Stromal cell of bone marrow (primary cell): Measurements from ENCODE around the gene ARHGAP31.
"Not testable (repeated sequence)": the region's sequence is repeated elsewhere in the genome, so short reads cannot be mapped to it uniquely, and the experiment has no call there.

Experiments
- DNase-seq: peaks from one replicate; pipeline ENCODE4 v3.0.0-alpha.2; 2012; ENCODE audit warnings: low read depth

Gene ARHGAP31

DNA sequence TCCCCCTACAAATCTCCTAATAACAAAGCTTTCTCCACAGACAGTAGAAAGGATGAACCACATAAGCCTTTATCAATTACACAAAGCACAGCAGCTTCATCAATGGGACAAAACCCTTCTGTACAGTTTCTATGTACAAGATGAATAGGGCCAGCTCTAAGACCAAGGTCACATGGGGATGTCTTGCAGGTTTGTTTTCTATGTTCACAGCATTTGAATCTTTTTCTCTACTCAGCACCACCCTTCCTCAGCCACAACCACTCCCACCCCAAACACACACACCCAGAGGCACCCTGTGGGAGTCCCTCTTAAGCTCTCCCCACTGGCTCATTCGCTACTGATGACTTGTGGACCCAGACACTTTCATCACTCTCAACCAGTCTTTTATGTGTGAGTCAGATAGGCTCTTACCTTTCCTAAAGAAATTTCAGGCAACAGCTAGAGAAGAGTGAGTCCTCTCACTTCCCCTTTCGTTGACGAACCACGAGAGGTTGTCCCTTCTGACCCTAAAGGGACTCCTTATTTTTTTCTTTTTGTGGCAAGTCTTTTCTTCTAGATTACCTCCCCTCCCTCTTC is 57.9 kb downstream of the ARHGAP31 start:
- DNase-seq, result no peak

- DNase-seq, result peak; percentile 43
Measured at GRCh38 chr3:119352863-119353527, 58.8 kb downstream of the ARHGAP31 start.

GRCh38 chr3:119355608-119356007 is 61.4 kb downstream of the ARHGAP31 start:
- not testable (repeated sequence) for DNase-seq

- no peak for DNase-seq
Measured at GRCh38 chr3:119356646-119357045, 62.5 kb downstream of the ARHGAP31 start.

- no peak for DNase-seq
Measured at GRCh38 chr3:119357190-119357589, 63.0 kb downstream of the ARHGAP31 start.

- DNase-seq, result no peak
Measured at GRCh38 chr3:119359476-119360326, 65.5 kb downstream of the ARHGAP31 start.

DNA sequence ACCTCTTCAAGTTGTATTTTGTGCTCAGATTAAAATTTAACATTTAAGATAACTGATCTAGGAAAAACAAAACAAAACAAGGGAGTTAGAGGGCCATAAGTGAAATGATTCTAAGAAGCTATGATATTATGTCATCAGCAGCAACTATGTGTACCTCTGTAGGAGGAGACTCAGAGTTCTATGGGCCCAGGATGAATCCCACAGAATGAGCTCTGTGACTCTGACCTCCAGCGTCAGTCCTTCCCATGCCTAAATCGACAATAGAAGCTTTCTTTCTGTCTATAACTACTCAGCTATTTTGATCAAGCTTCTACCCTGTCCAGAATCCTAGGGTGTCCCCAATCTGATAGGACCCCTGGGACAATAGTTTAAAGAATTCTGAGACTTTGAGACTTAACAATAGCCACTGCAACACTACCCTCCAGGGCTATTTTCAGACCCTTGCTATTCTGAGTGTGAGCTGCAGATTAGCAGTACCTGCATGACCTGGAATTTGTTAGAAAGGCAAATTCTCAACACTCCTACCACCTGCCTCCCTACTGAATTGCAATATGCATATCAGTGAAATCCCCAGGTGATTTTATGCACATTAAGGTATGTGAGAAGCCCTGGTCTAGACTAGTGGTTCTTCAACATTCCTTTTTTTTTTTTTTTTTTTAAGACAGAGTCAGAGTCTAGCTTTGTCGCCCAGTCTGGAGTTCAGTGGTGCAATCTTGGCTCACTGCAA is 66.7 kb downstream of the ARHGAP31 start:
- no peak for DNase-seq

DNA sequence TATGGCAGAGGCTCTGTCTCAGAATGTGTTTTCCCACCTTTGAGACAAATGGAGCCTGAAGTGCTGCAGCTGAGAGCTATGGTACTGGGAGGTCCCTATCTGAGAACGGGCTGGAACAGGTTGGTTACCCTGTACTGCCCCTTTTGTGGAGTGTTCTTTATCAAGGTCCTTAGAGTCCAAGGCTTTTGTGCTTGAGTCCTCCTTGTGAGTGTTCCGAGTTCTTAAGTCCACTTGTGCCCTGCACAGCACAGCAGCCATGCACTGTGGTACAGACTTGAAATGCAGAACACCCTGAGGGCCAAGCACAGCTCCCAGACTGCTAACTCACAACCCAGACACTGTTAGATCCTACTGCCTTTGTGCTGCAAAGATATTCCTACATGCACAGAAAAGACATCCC is 67.8 kb downstream of the ARHGAP31 start:
- DNase-seq, result no peak

DNA sequence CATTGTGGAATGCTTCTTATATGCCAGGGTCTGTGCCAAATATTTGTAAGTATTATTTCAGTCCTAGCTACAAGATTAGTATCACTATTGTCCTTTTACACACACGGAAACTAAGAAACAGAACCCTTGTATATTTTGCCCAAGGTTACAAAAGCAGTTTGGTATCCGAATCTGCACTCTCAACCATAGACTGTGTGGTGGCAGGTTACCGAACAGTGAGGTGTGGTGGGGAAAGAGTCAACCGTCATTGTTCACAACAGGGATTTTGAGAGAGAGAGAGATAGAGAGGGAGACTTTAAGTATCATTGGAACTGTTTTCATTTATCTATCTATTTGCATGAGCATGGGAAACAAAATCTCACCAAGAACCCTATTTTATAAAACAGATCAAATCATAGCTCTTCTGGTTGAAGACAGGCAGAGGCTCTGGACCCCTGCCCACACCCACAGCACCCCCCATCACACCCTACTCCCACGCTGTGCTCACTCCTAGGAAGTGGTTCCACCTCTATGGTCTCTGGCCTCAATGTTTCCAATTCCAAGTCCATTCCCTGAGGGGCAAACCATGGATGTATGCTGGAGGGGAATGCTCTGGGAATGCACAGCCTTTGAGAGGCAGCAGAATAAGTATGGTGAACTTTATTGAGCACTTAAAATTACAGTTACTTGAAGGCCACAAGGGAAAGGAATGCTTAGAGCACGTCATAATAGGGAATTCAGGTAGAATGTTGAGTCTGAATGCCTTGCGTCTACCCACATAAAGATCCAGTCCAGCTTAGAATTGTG is 69.0 kb downstream of the ARHGAP31 start:
- DNase-seq, result no peak

GRCh38 chr3:119364401-119364800 is 70.2 kb downstream of the ARHGAP31 start:
- no peak for DNase-seq

GRCh38 chr3:119365418-119365817 is 71.2 kb downstream of the ARHGAP31 start:
- DNase-seq, result no peak

DNA sequence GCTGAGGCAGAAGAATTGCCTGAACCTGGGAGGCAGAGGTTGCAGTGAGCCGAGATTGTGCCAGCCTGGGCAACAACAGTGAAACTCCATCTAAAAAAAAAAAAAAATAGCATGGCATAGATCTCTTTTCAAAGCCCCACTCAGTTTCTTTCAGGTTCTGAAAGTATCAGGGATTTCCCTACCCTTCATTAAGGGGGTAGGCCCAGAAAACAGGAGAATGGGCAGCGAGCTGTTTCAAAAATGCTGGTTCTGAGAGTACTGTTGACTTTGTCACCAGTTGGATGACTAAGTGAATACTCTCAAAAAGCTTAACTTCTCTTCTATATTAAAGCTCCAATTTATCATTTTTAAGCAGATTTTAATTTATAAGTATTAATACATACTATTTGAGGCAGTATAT is 72.8 kb downstream of the ARHGAP31 start:
- no peak for DNase-seq

DNA sequence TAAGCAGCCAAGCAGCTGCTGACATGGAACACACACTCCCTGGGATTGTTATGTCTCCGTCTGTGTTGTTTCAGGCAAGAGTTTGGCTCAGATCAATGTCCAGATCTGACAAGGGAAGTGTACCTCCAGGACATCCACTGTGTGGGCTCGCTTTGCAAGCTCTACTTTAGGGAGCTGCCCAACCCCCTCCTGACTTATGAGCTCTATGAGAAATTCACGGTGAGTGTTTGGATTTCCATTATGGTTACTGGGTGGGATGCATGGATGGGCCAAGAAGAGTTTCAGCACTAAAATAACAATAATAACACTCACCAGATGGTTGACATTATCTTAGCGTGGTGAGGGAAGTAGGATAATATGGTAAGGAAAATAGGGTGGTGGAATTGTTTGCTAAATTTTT is 74.1 kb downstream of the ARHGAP31 start:
- no peak for DNase-seq

GRCh38 chr3:119371786-119372185 is 77.6 kb downstream of the ARHGAP31 start:
- DNase-seq, result not testable (repeated sequence)

DNA sequence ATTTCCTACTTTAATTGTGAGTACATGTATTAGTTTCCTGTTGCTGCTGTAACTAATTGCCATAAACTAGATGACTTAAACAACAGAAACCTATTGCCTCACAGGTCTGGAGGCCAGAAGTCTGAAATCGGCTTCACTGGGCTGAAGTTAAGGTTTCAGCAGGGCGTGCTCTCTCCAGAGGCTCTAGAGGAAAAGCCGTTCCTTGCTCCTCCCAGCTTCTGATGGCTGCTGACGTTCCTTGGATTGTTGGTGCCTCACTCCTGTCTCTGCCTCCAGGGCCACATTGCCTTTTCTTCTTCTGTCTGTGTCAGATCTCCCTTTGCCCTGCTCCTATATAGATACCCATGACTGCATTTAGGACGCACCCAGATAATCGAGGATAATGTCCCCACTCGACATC is 80.9 kb downstream of the ARHGAP31 start:
- DNase-seq, result no peak

GRCh38 chr3:119375510-119375909 is 81.3 kb downstream of the ARHGAP31 start:
- DNase-seq, result no peak

GRCh38 chr3:119376758-119377157 is 82.6 kb downstream of the ARHGAP31 start:
- DNase-seq, result peak; percentile 54

DNA sequence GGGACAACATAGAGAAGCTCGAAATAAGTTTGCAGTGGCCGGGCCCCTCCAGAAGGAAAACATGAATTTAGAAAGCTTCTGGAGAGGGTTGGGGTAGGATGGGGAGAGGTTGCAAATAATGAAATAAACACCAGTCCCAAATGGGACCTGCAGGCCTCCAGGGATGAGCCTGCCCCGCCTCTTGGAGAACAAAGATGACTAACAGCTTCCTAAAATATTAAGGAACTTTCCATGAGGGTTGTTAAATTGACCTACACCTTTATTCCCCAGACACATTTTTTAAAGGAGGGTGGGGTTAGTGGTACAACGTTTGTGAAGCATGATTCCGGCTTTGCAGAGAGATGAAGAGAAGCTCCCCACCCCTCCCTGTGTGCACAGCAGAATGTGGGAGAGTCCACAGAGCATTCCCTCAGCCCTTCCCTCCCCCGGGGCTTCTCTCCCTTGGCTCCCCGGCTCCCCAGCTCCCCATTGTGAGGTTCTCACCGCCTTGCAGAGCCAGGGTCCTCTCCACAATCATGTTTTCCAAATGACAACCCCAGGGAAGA is 84.1 kb downstream of the ARHGAP31 start:
- no peak for DNase-seq

- DNase-seq, result no peak
Measured at GRCh38 chr3:119380697-119381096, 86.5 kb downstream of the ARHGAP31 start.

GRCh38 chr3:119382134-119382533 is 88.0 kb downstream of the ARHGAP31 start:
- no peak for DNase-seq

DNA sequence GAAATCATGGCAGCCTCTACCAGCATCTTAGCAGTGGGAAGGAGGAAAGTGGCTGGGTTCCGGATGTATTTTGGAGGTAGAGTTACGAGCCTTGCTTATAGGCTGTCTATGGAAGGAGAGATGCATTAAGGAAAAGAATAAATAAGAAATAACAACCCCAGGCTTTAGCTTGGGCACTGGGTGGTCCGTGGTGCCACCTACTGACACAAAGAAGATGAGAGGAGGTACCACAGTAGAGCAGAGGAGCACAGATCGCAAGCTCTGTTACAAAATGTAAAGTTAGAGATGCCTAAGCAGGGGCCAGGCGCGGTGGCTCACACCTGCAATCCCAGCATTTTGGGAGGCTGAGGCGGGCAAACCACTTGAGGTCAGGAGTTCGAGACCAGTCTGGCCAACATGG is 94.4 kb downstream of the ARHGAP31 start:
- no peak for DNase-seq
